ENCODE data around the gene ITGB5. TPM values are rescaled to one million over a fixed set of nuclear protein-coding genes. Genes with fewer than 3 reads are reported as not detected.
"Not testable (repeated sequence)": the region's sequence is repeated elsewhere in the genome, so short reads cannot be mapped to it uniquely, and the experiment has no call there.

The ITGB5 gene
- polyA plus RNA-seq, 10 donors: 14.3 to 62.0 (median 24.1) TPM

GRCh38 chr3:124759666-124760401 is 127.3 kb downstream of the ITGB5 start:
- DNase-seq: peak in 1 of 3 donors; percentile 12

- DNase-seq: no peak
These were observed 128.1 kb downstream of the ITGB5 start for GRCh38 chr3:124758851-124759635.

GRCh38 chr3:124757926-124758325 is 129.2 kb downstream of the ITGB5 start:
- not testable (repeated sequence) for DNase-seq

GRCh38 chr3:124752051-124752450 is 135.1 kb downstream of the ITGB5 start:
- DNase-seq: no peak

GRCh38 chr3:124751501-124751900 is 135.7 kb downstream of the ITGB5 start:
- DNase-seq: no peak

- DNase-seq: not testable (repeated sequence)
These were observed 137.3 kb downstream of the ITGB5 start for GRCh38 chr3:124749877-124750276.

- DNase-seq: no peak
These were observed 138.5 kb downstream of the ITGB5 start for GRCh38 chr3:124748560-124749198.

GRCh38 chr3:124747111-124747981 is 139.8 kb downstream of the ITGB5 start:
- DNase-seq: no peak

GRCh38 chr3:124745756-124746155 is 141.4 kb downstream of the ITGB5 start:
- no peak for DNase-seq

- DNase-seq: no peak
These were observed 146.1 kb downstream of the ITGB5 start for GRCh38 chr3:124741027-124741426.

GRCh38 chr3:124731760-124732159 is 155.4 kb downstream of the ITGB5 start:
- no peak for DNase-seq

- DNase-seq: no peak
These were observed 156.2 kb downstream of the ITGB5 start for GRCh38 chr3:124730941-124731297.

- DNase-seq: peak; percentile 83 to 96 (median 90)
These were observed 156.8 kb downstream of the ITGB5 start, which contains the start of gene UMPS for GRCh38 chr3:124730129-124730940. Gene UMPS, plus strand, starts transcription at chr3:124730452. Its CDS starts 20 bp downstream, at chr3:124730472.

- DNase-seq: no peak
These were observed 164.6 kb downstream of the ITGB5 start for GRCh38 chr3:124722589-124722988.

GRCh38 chr3:124714223-124714853 is 172.8 kb downstream of the ITGB5 start:
- peak in 2 of 3 donors; percentile 19 to 64 for DNase-seq

Other genes starting within 250 kb of the ITGB5 start
- gene UMPS, start 156.9 kb downstream of the ITGB5 start, polyA plus RNA-seq (ENCODE audit: insufficient read length in 10 of 10): 10 to 100 TPM; 17.7 to 29.6 (median 19.8) TPM
- gene MUC13, start 47.4 kb upstream of the ITGB5 start, polyA plus RNA-seq (ENCODE audit: insufficient read length in 10 of 10): under 1 TPM in 2 of 10 donors, not detected in 8; 0.04 to 0.52 TPM
- gene HEG1, start 168.6 kb upstream of the ITGB5 start, polyA plus RNA-seq (ENCODE audit: insufficient read length in 10 of 10): 10 to 100 TPM; 27.5 to 44.2 (median 36.0) TPM